Neural progenitor cell (in vitro differentiated cells): Measurements from ENCODE around the gene C4orf50.

ENCODE experiments used
- EZH2 ChIP-seq: fragments of 200-600 bp; sonication (generic); IDR thresholded peaks from 2 replicates; pipeline ENCODE4 v1.6.1; 2017; ENCODE audit warnings: antibody characterized with exemption, mild to moderate bottlenecking, moderate library complexity
- EZH2phosphoT487 ChIP-seq: fragments of 200-600 bp; sonication (generic); IDR thresholded peaks from 2 replicates; pipeline ENCODE4 v1.6.1; 2017; ENCODE audit warnings: antibody characterized with exemption
- TF ChIP-seq, protein P1 (sequence below): fragments of 200-600 bp; sonication (generic); IDR thresholded peaks from 2 replicates; pipeline ENCODE4 v1.5.1; 2017; ENCODE audit warnings: antibody characterized with exemption, mild to moderate bottlenecking

- TF ChIP-seq, protein P1, sequence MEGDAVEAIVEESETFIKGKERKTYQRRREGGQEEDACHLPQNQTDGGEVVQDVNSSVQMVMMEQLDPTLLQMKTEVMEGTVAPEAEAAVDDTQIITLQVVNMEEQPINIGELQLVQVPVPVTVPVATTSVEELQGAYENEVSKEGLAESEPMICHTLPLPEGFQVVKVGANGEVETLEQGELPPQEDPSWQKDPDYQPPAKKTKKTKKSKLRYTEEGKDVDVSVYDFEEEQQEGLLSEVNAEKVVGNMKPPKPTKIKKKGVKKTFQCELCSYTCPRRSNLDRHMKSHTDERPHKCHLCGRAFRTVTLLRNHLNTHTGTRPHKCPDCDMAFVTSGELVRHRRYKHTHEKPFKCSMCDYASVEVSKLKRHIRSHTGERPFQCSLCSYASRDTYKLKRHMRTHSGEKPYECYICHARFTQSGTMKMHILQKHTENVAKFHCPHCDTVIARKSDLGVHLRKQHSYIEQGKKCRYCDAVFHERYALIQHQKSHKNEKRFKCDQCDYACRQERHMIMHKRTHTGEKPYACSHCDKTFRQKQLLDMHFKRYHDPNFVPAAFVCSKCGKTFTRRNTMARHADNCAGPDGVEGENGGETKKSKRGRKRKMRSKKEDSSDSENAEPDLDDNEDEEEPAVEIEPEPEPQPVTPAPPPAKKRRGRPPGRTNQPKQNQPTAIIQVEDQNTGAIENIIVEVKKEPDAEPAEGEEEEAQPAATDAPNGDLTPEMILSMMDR: no peak
- TF ChIP-seq EZH2 (no peak), EZH2phosphoT487 (no peak)
Observed at GRCh38 chr4:6002492-6002833, 15.8 kb downstream of the C4orf50 start.
